NOMO-1 treated with DMSO at 0.1 percent for 48 hours (cell line): ENCODE data around the gene DCHS1.

Experiments
- DNase-seq: peaks from one replicate; lab custom pipeline; 2025; ENCODE audit not compliant: unreplicated experiment; lab: John Stamatoyannopoulos, UW

Gene DCHS1

DNA sequence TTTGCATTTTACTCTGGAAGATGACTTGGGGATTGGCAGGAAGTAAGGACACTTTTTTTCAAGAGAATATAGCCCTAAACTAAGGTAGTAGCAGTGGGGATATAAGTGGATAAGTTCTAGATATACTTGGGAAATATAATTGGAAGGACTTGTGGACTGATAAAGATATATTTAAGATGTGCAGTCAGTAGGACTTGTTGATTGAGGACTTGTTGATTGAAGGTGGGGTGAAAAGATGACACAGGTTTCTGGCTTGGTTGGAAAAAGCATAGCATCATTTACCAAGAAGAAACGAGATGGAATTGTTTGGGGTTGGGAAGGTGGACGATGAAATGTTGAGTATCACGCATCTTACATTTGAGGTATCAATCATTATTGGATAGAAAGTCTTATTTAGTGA lies 42.1 kb downstream of the DCHS1 start:
- DNase-seq, result no peak

DNA sequence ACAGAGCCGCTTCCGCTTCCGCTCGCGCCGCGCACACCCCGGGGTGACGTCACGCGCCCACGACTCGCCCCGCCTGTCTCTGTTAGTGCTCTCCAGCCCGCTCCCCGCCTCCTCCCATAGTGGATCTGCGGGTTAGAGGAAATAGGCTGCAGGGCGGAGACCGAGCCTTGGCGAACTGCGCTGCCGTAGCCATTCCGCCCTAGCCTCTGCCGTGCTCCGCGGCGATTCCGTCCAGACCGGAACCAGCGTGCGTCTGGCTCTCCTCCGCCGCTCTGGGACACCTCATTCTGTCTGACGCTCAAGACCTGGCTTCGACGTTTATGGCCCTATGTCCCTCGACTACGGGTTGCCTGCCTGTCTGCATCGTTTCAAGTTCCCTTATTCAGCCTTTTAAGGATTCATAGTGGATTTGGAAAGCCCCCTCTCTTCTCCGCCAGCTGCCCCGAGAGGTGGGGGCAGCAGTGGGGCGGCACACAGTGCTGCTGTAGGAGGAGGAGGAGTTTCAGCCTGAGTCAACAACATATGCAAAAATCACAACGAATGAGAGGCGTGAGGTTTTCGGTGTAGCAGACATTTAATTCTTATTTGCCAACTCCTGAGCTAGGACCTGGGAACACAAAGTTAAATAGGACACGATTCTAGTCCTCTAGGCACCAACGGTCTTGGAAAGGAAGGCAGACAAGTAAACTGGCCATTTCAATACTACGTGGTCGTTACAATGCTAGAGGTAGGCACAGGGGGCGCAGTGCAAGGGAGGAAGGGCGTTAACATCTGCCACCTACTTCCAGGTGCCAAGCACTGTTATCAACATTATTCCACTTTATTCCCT lies 43.2 kb downstream of the DCHS1 start, which contains the start of gene TAF10:
Gene TAF10 (minus strand): TSS at position 4 of the 829 bp plus-strand sequence. CDS start 27 bp downstream, outside the sequence.
- DNase-seq, result peak; percentile 96

DNA sequence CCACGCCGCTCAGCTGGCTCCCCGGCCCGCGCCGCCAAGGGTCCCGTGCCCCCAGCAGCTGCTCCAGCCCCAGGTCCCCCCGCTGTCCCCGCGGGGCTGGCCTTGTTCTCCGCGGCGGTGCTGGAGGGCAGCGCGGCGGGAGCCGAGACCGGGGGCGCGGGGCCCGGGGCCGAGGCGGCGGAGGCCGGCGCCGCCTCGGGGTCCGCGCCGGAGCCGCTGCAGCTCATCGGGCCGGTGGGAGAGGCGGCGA lies 43.7 kb downstream of the DCHS1 start:
- no peak for DNase-seq

DNA sequence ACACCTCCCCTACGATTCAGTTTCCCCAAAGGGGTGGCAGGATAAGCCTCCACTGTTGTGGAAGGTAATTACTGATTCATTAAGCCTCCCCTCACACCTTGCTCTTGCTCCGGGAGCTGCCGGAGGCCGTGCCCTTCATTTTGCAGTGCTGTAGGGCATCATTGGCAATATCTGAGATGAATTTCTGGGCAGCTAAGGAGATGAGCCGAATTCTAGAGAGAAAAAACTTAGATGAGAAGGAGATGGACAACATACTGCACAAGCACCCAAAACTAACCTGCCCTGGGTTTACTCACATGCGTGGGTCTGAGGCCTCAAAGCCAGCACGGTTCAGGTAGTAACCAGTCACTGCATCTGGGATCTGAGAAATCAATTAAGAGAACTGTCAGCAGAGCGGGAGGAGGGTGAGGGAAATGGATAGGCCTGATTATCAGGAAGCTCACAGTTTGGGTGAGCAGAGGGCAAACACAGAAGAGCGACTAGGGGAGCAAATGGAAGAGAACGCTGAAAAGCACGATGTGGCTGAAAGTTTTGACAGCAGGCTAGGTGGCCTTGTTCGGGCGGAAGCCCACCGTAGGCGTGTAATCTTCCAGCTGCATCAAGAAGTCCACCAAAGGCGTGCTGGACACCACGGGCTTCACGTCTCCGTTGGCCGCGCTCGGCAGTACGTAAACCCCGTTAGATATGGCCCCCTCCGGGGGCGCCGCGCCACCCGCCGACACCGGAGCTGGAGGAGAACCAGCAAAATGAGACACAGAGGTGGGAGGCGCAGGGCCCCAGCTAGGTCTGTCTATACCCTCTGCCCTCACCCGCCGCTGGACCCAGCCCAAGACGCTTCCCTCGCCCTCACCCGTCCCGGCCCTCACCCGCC lies 44.3 kb downstream of the DCHS1 start:
- peak; percentile 7 for DNase-seq

DNA sequence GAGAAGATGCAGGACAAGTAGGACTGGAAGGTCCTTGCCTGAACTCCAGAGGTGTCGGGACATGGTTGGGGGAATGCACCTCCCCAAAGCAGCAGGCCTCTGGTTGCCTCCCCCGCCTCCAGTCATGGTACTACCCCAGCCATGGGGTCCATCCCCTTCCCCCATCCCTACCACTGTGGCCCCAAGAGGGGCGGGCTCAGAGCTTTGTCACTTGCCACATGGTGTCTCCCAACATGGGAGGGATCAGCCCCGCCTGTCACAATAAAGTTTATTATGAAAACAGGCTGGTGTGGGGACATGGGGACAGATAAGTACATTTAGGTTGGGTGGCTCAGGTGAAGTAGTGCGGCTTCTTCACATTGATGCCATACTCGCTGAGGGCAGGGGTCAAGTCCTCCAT lies 45.0 kb downstream of the DCHS1 start:
- DNase-seq, result no peak

DNA sequence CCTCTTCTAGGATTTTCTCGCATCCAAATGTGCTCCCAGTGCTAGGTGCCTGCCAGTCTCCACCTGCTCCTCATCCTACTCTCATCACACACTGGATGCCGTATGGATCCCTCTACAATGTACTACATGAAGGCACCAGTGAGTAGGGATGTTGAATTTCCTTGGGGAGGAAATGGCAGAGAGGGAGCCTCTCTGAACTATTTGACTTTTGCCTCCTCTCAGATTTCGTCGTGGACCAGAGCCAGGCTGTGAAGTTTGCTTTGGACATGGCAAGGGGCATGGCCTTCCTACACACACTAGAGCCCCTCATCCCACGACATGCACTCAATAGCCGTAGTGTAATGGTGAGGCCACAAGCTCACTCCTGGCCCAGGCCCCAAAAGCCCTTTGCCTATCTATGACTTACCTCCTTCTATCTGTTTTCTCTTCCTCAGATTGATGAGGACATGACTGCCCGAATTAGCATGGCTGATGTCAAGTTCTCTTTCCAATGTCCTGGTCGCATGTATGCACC lies 46.0 kb downstream of the DCHS1 start:
- DNase-seq, result no peak

DNA sequence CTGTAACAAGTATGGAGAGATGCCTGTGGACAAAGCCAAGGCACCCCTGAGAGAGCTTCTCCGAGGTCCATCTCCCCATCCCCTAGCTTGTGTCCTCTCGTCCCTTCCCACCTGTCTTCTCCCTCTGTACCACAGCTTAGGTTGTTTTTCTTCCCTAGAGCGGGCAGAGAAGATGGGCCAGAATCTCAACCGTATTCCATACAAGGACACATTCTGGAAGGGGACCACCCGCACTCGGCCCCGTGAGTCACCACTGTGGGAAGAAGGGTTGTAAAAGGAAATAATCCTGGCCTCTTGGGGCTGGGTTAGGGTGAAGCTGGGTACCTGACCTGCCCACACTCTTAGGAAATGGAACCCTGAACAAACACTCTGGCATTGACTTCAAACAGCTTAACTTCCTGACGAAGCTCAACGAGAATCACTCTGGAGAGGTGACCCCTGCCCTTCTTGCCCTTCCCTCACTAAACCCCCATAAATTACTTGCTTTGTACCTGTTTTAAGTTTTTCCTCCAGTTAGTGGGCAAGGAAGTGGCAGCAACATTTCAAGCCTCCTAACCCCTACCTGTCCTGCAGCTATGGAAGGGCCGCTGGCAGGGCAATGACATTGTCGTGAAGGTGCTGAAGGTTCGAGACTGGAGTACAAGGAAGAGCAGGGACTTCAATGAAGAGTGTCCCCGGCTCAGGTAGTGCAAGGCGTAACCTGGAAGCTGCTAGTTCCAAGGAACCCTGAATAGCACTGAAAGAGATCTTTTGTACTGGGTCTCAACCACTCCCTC lies 46.7 kb downstream of the DCHS1 start:
- DNase-seq, result no peak

DNA sequence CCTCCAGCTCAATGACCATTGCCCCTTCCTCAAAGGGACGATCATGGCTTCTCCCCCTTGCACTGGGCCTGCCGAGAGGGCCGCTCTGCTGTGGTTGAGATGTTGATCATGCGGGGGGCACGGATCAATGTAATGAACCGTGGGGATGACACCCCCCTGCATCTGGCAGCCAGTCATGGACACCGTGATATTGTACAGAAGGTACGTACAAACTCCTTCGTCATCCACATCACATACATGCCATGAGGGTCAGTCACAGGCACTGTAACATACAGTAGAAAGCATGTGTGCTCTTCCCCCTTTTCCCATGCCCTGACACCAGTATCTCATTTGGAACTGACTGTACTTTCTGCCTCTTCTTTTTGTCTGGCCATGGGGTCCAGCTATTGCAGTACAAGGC lies 47.6 kb downstream of the DCHS1 start:
- no peak for DNase-seq

DNA sequence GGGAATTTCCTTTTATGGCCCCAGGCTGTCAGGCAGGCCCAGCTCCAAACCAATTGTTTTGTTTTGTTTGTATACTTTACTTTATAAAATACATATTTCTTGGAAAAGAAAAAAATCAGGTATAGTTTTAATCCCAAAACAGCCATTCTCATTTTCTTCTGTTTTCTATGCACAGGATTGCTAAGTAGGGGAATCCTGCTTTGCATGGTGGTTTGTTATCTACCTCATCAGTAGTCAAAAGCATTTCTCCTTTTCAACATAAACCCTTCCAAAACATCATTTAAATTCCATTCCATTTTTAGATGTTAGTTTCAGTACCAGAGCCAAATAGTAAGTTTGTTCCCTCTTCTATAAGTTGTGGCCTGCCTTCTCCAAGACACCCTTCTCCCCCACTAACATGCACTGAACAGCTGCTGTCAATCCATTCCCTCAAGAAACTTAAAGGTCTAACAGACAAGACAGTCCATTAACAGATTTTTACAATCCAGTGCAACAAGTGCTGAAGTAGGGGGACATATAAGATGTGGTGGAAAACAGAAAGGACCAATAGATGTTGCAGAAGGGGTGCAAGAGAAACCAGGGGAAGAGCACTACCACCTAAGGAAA lies 48.3 kb downstream of the DCHS1 start:
- DNase-seq, result no peak

DNA sequence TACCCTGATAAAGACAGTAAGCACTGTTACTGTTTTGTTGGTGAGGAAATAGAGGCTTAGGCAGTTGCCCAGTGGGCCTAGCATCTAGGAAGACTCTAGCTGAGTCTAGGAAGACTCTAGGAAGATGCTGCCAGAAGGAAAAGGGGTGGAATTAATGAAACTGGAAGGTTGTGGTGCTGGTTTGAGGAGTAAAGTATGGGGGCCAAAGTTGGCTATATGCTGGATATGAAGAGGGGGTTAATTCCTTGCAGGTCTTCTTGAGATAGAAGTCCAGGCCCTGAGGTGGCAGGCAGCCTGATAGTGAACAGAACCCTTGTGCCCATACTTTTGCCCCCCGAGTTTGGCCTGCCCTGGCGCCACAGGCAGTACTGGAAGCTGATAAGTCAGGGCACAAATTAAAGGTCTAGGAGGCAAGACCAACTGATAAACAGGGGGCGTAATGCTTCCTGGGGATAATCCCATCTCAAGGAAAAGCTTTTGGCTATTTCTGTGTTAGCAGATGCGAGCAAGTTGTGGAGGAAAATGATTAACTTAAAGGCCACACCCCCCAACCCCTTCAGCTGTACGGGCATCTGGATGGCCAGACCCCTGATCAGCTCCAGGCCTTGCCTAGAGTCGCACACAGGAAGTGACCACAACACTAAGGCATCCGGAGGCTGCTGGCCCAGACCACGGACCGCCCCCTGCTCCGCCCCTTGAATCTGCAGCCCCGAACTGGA lies 49.0 kb downstream of the DCHS1 start:
- DNase-seq, result peak; percentile 56

DNA sequence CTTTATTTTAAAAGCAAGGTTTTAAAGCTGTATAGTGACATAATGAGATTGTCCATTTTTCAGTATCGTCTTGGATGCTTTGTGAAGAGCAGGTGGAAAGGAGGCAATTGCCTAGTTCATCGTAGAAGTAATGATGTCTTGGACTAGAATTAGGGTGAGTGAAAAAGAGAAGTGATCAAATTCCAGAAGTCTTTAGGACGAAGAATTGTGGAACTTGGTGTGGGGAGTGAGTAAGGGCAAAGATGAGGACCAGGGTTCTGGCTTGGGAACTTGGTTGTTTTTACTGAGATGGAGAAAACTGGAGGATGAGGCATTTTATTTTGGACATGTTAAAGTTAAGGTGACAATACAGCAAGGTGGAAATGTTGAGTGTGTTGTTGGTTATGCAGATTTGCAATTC lies 50.8 kb downstream of the DCHS1 start:
- DNase-seq, result peak; percentile 1

DNA sequence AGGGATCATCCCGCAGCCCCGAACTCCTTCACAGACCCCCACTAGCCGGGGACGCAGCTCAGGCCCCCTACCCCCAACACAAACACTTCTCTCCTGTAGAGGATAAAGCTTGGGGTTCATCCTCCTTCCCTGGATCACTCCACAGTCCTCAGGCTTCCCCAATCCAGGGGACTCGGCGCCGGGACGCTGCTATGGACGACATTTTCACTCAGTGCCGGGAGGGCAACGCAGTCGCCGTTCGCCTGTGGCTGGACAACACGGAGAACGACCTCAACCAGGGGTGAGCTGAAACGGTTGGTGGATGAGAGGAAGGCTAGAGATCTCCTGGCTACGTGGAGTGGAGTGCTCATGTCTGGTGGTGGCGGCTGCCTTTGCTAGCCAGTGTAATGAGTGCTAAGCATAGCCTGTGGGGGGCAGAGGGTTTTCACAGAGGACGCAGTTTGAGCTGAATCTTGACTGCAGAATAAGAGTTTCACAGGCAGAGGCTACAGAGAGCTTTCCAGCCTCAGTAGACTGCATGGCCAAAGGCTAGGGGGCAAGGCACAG lies 51.5 kb downstream of the DCHS1 start:
- peak; percentile 43 for DNase-seq

DNA sequence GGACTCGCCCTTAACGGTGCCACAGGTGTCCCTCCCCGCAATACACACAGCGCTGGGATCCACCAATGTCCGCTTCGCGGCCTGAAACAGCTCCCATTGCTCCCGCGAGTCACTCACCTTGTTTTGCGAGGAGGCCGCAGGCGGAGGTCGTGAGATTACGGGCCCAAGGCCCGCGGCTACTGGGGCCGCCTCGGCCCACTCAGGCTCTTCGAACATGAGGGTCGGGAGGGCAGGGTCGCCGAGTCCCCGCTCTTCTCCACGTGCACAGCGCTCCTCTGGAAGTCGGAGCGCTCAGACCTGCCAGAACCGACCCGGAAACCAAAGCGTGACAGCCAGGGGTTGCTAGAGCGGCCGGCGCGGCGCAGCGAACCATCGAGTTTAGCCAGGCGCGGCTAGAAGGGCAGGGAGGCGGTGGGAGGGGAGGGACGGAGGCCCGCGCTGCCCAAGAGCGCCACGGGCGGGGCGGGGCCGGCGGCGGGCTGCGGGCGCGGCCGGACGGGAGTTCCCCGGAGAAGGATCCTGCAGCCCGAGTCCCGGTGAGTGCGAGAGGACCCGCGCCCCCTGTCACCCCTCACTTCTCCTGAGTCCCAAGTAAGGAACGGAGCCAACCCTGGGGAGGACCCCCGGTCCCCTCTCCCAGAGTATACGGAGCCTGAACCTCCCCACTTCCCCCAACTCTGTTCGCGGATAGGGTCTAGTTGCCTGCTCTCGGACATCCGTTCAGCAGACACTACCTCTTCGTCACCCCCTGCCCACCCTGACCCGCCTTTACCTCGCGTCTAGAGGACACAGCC lies 52.1 kb downstream of the DCHS1 start, which contains the start of the genes ILK and RRP8:
Gene ILK (plus strand): TSS at position 488 of the 794 bp plus-strand sequence. CDS start 498 bp downstream, outside the sequence.
Gene RRP8 (minus strand): TSS at position 330 of the 794 bp plus-strand sequence. CDS start 114 bp downstream, at position 216.
- peak; percentile 81 for DNase-seq

DNA sequence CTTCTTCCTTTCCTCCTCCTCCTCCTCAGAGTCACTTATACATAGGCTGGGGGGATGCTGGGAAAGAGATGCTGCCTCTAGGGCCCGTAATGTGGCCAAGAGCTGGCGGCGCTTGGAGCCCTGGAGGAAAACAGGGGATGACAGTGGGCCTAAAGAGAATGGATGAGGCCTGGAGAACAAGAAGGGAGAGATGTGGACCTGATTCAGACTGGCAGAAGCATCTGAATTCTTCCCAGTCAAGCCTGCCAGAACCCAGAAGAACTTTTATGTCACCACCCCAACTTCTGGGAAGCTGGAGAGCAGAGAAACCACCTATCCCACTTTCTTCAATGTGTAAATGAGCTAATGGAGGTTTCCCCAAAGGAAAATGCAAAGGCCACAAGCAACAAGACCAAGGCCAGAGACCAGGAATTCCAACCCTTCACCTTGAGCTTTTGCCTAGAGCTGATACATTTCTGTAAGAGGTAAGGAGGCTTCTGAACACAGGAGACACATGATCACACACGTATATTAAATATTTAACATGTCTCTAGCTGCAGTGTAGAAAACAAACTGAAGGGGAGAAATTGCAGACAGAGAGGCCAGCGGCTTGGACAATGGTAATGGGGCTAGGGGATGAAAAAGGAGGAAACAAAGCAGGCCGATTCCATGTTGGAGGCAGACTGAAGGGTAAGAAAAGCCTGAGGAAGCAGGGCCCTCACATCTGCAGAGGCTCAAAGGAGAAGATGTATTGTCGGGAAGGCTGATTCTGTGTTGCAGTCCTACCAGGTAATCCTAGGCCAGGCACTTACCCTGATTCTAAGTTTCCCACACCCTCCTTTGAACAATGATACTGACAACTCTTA lies 53.3 kb downstream of the DCHS1 start:
- DNase-seq, result peak; percentile 4

DNA sequence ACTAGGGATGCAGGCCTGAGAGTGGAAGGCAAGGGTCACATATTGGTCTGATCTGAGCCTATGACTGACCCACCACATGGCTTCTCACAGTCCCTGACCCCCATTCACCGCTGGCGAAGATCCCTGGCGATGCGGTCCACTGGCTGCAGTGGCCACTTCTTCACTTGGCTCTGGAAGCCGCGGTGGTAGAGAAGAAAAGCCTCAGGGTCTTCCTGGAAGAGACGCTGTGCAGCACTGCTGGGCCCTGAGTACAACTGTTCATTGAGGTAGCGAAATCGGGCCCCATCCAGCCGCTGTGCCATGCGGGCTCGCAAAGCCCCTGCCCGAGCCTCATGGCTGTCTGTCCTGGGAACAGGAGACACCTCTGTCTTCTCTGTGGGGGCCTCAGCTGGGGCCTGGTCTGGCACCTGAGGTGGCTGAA lies 54.6 kb downstream of the DCHS1 start:
- no peak for DNase-seq

DNA sequence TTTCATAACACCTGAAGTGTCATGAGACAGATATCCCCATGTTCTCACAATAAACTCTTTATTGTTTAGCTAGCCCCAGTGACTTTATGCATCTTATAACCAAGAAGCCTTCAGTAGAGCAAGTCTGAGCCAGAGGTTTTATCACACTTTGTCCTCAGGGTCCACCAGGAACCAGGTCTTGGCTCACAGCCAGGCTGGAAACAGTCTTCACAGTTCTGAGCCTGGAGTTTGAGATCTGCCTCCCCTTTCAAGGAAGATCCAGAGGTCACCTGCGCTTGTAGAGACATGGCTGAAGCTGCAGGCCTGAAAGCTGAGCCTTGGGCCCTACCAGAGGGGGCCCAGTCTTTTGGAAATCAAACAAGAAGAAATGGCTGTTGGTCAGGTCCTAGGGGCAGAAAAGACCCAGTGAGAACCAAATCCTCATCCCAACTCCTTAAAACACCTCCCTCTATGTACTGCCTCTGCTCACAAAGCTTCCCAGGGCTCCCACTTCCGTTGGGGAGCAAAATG lies 55.7 kb downstream of the DCHS1 start:
- no peak for DNase-seq

DNA sequence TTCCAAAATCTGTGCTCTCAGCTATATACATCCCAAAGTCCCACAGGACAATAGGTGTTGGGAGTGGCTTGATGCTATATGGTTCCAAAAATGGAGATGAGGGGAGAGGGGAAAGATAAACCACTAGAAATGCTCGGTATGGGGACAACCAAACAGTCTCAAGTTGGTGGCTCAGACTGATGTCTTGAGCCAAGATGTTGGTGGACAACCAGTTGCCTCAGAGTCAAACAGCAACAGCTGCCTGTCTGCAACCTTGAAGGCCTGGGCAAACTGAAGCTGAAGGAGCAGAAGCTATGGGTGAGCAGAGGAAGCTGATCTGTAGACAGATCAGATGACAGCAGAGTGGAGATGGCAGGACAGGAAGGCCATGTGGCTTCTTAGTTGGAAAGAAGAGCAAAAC lies 56.2 kb downstream of the DCHS1 start:
- DNase-seq, result no peak

DNA sequence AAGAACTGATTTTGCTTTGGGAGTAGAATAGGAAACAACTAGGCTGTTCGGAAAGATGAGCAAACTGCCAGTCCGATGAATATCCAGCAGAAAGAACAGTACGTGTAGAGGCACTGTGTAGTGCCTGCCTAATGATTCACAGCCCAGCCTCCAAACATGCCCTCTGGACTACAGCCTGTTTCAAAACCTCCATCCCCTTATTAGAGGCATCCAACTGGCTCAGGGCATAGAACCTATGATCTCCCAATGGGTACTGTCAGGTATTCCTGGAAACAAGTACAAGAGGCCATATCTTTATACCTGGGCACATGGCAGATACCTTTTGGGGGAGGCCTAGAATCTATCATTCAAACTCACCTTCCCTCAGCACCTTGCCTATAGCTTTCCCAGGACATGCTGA lies 57.1 kb downstream of the DCHS1 start:
- no peak for DNase-seq
